Hepatic stellate cell (primary cell): ENCODE data around the gene JAM3.
"Not testable (repeated sequence)": the region's sequence is repeated elsewhere in the genome, so short reads cannot be mapped to it uniquely, and the experiment has no call there.

ENCODE experiments used
- DNase-seq: peaks from one replicate; pipeline ENCODE4 v3.0.0; 2011; ENCODE audit warnings: low spot score

The JAM3 gene

GRCh38 chr11:134101282-134101681, 32.4 kb downstream of the JAM3 start:
- DNase-seq, result peak; percentile 34

- DNase-seq, result no peak
These were observed 41.5 kb downstream of the JAM3 start for GRCh38 chr11:134110252-134110815.

- not testable (repeated sequence) for DNase-seq
These were observed 44.9 kb downstream of the JAM3 start for GRCh38 chr11:134113787-134114186.

- DNase-seq, result no peak
These were observed 47.3 kb downstream of the JAM3 start for GRCh38 chr11:134116210-134116609.

GRCh38 chr11:134118006-134118405, 49.1 kb downstream of the JAM3 start:
- DNase-seq, result no peak

- no peak for DNase-seq
These were observed 50.2 kb downstream of the JAM3 start for GRCh38 chr11:134119094-134119493.

- peak; percentile 72 for DNase-seq
These were observed 51.4 kb downstream of the JAM3 start for GRCh38 chr11:134120143-134120850.

- DNase-seq, result no peak
These were observed 52.2 kb downstream of the JAM3 start for GRCh38 chr11:134120921-134121526.

- peak; percentile 38 for DNase-seq
These were observed 56.0 kb downstream of the JAM3 start for GRCh38 chr11:134124660-134125451.

GRCh38 chr11:134125507-134125906, 56.6 kb downstream of the JAM3 start:
- DNase-seq, result no peak

GRCh38 chr11:134126217-134126822, 57.4 kb downstream of the JAM3 start:
- DNase-seq, result peak; percentile 88

GRCh38 chr11:134131628-134132244, 62.9 kb downstream of the JAM3 start:
- DNase-seq, result no peak

- no peak for DNase-seq
These were observed 63.9 kb downstream of the JAM3 start for GRCh38 chr11:134132808-134133207.

- DNase-seq, result no peak
These were observed 65.3 kb downstream of the JAM3 start for GRCh38 chr11:134134167-134134566.

- no peak for DNase-seq
These were observed 69.5 kb downstream of the JAM3 start for GRCh38 chr11:134138376-134138775.

- DNase-seq, result no peak
These were observed 70.5 kb downstream of the JAM3 start for GRCh38 chr11:134139303-134139872.

GRCh38 chr11:134139873-134140331, 71.0 kb downstream of the JAM3 start:
- peak; percentile 78 for DNase-seq

- DNase-seq, result no peak
These were observed 72.2 kb downstream of the JAM3 start for GRCh38 chr11:134140961-134141490.

GRCh38 chr11:134142536-134142935, 73.7 kb downstream of the JAM3 start:
- DNase-seq, result no peak

- no peak for DNase-seq
These were observed 74.9 kb downstream of the JAM3 start for GRCh38 chr11:134143801-134144200.

- no peak for DNase-seq
These were observed 75.9 kb downstream of the JAM3 start for GRCh38 chr11:134144744-134145143.
